Keratinocyte (primary cell): ENCODE measurements around the gene NPLOC4. TPM values are rescaled to one million over a fixed set of nuclear protein-coding genes. Genes with fewer than 3 reads are reported as not detected.
"Not testable (repeated sequence)": the region's sequence is repeated elsewhere in the genome, so short reads cannot be mapped to it uniquely, and the experiment has no call there.

Experiments
- DNase-seq: peaks from one replicate; pipeline ENCODE4 v3.0.0-alpha.2; 2011; ENCODE audit warnings: low read depth, missing footprints, low spot score
- FAIRE-seq: peaks from 2 replicates; lab custom pipeline; 2011; peaks lifted over from hg19 to GRCh38; lab: Jason Lieb, UNC
- H2AFZ ChIP-seq: 2 replicates; pipeline ENCODE4 v1.6.0; 2012; ENCODE audit warnings: low read length, control low read depth, inconsistent platforms; ENCODE audit not compliant: control insufficient read depth
- H3K27ac ChIP-seq: 2 replicates; pipeline ENCODE4 v1.5.1; 2011; ENCODE audit warnings: low read length; ENCODE audit not compliant: control insufficient read depth, insufficient read depth
- H3K27me3 ChIP-seq: 3 replicates; pipeline ENCODE4 v1.6.0; 2011; ENCODE audit warnings: low read length; ENCODE audit not compliant: control insufficient read depth, insufficient read depth; ENCODE audit errors: extremely low read depth
- H3K36me3 ChIP-seq, 2 experiments: 2 replicates in 1 of 2; 3 replicates in 1 of 2; pipeline ENCODE4 v1.5.1; 2011; ENCODE audit warnings: low read length in 2 of 2, mild to moderate bottlenecking in 1 of 2; ENCODE audit not compliant: control insufficient read depth in 2 of 2, insufficient read depth in 2 of 2; ENCODE audit errors: extremely low read depth in 1 of 2
- H3K4me1 ChIP-seq: 3 replicates; pipeline ENCODE4 v1.5.1; 2011; ENCODE audit warnings: low read length; ENCODE audit not compliant: control insufficient read depth, insufficient read depth; ENCODE audit errors: extremely low read depth
- H3K4me2 ChIP-seq: 3 replicates; pipeline ENCODE4 v1.6.0; 2011; ENCODE audit warnings: low read depth, low read length; ENCODE audit not compliant: control insufficient read depth, insufficient read depth; ENCODE audit errors: extremely low read depth
- H3K4me3 ChIP-seq, 3 experiments: fragments of 200-600 bp in 1 of 3; sonication (generic) in 1 of 3; 2 replicates in 2 of 3; 3 replicates in 1 of 3; pipeline ENCODE4 v1.5.1; 2011 to 2016; ENCODE audit warnings: low read length in 3 of 3, mild to moderate bottlenecking in 3 of 3, control low read depth in 2 of 3, inconsistent platforms in 1 of 3, low read depth in 1 of 3, mixed read lengths in 1 of 3, mixed run types in 1 of 3, moderate library complexity in 1 of 3; ENCODE audit not compliant: control insufficient read depth in 2 of 3, insufficient read depth in 2 of 3; ENCODE audit errors: extremely low read depth in 1 of 3
- H3K79me2 ChIP-seq: 2 replicates; pipeline ENCODE4 v1.6.0; 2012; ENCODE audit warnings: low read length; ENCODE audit not compliant: control insufficient read depth, insufficient read depth
- H3K9ac ChIP-seq: 3 replicates; pipeline ENCODE4 v1.6.0; 2011; ENCODE audit warnings: low read length; ENCODE audit not compliant: control insufficient read depth, insufficient read depth; ENCODE audit errors: extremely low read depth
- H3K9me1 ChIP-seq: 3 replicates; pipeline ENCODE4 v1.6.0; 2011; ENCODE audit warnings: low read length; ENCODE audit not compliant: control insufficient read depth, insufficient read depth; ENCODE audit errors: extremely low read depth
- H3K9me3 ChIP-seq: 2 replicates; pipeline ENCODE4 v1.5.1; 2012; ENCODE audit warnings: low read depth, low read length; ENCODE audit not compliant: control insufficient read depth
- H4K20me1 ChIP-seq: 3 replicates; pipeline ENCODE4 v1.6.0; 2011; ENCODE audit warnings: low read length; ENCODE audit not compliant: control insufficient read depth, insufficient read depth; ENCODE audit errors: extremely low read depth
- CTCF ChIP-seq, 3 experiments: IDR thresholded peaks in 1 of 3; conservative IDR thresholded peaks in 1 of 3; optimal IDR thresholded peaks in 1 of 3; 2 replicates in 2 of 3; 3 replicates in 1 of 3; pipeline versions ENCODE3 to v1.5.1; 2011; ENCODE audit warnings: low read length in 3 of 3, mild to moderate bottlenecking in 3 of 3, moderate library complexity in 2 of 3, control low read depth in 1 of 3, inconsistent platforms in 1 of 3; ENCODE audit not compliant: insufficient read depth in 2 of 3; ENCODE audit errors: extremely low read depth in 1 of 3
- EZH2 ChIP-seq: IDR thresholded peaks from one replicate; pipeline ENCODE4 v1.6.1; 2012; ENCODE audit warnings: inconsistent platforms, mild to moderate bottlenecking, low read length, moderate library complexity
- dilution Hi-C: fragments of 300-500 bp; cut with MboI; formaldehyde crosslinking; loops from one replicate; pipeline ENCODE4 v1.7.0; 2020; ENCODE audit warnings: low sequenced_read_pairs; ENCODE audit not compliant: extremely low pct_ligation_motif_present
- polyA plus RNA-seq, 5 experiments: library from polyadenylated mRNA; depleted of rRNA in 3 of 5; stranded (reverse) in 3 of 5; stranded (forward) in 1 of 5; unstranded in 1 of 5; fragments of >200 nt; gene quantifications; 1 replicate in 1 of 5; 2 replicates in 3 of 5; 3 replicates in 1 of 5; pipeline versions ENCODE4 v1.2.1 to v1.2.3, GENCODE V29; 2011 to 2012; ENCODE audit warnings: missing spikeins in 2 of 5, low read depth in 1 of 5, low replicate concordance in 1 of 5

Gene NPLOC4
- polyA plus RNA-seq, 1 donor (not counting 4 experiments of a cell fraction or from before 2014, with no cell fraction given), result 64.0 TPM

DNA sequence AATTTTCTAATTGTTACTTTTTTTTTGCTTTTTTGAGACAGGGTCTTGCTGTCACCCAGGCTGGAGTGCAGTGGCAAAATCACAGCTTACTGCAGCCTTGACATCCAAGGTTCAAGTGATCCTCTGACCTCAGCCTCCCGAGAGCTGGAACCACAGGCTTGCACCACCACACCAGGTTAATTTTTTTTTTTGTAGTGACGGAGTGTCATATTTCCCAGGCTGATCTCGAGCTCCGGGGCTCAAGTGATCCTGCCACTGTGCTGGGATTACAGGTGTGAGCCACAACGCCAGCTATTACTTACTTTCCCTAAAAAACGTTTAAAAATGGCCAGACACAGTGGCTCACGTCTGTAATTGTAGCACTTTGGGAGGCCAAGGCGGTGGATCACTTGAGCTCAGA lies 6.6 kb downstream of the NPLOC4 start:
- no peak for DNase-seq
- no peak overlapping the region for H2AFZ ChIP-seq
- peaks cover 3% of the 10 kb centered on the region for H4K20me1 ChIP-seq
- H3K36me3 ChIP-seq, result peaks cover 18 to 26% of the 10 kb centered on the region in 2 experiments
- H3K4me2 ChIP-seq, result no peak overlapping the region
- peaks cover 3% of the 10 kb centered on the region for H3K9me1 ChIP-seq
- H3K27me3 ChIP-seq, result no peaks in the 10 kb centered on the region
- no peak overlapping the region for H3K4me3 ChIP-seq
- H3K9ac ChIP-seq, result no peak overlapping the region
- H3K9me3 ChIP-seq, result no peaks in the 10 kb centered on the region
- dilution Hi-C loops, result no loop called here
- no peak for FAIRE-seq
- peaks cover 53% of the 10 kb centered on the region for H3K79me2 ChIP-seq
- H3K4me1 ChIP-seq, result peaks cover 1% of the 10 kb centered on the region
- TF ChIP-seq EZH2 (no peak), CTCF (optimal IDR thresholded peaks at IDR 0.05 in 1 of 3, IDR thresholded peaks at IDR 0.05 in 1 of 3, conservative IDR thresholded peaks at IDR 0.05 in 1 of 3; ENCODE audit: extremely low read depth in 1 of 3, insufficient read depth in 2 of 3, low read length in 3 of 3) (no peak)
- no peak overlapping the region for H3K27ac ChIP-seq

- H3K9me1 ChIP-seq, result no peaks in the 10 kb centered on the region
- H3K9me3 ChIP-seq, result no peaks in the 10 kb centered on the region
- dilution Hi-C loops, result no loop called here
- H4K20me1 ChIP-seq, result peaks cover 3% of the 10 kb centered on the region
- H3K79me2 ChIP-seq, result peaks cover 28% of the 10 kb centered on the region
- no peak for TF ChIP-seq EZH2
- TF ChIP-seq CTCF (optimal IDR thresholded peaks at IDR 0.05 in 1 of 3, IDR thresholded peaks at IDR 0.05 in 1 of 3, conservative IDR thresholded peaks at IDR 0.05 in 1 of 3; ENCODE audit: extremely low read depth in 1 of 3, insufficient read depth in 2 of 3, low read length in 3 of 3), result no peak
- no peak overlapping the region for H3K9ac ChIP-seq
- H3K36me3 ChIP-seq, result peaks cover 34 to 49% of the 10 kb centered on the region in 2 experiments
- no peaks in the 10 kb centered on the region for H3K27me3 ChIP-seq
- no peaks in the 10 kb centered on the region for H3K4me1 ChIP-seq
- H3K4me3 ChIP-seq, result no peak overlapping the region
- FAIRE-seq, result no peak
- no peak for DNase-seq
- H2AFZ ChIP-seq, result no peak overlapping the region
- H3K4me2 ChIP-seq, result no peak overlapping the region
- no peak overlapping the region for H3K27ac ChIP-seq
These were observed 15.3 kb downstream of the NPLOC4 start for GRCh38 chr17:81621494-81622130.

GRCh38 chr17:81618307-81618706 lies 18.6 kb downstream of the NPLOC4 start:
- H3K9me3 ChIP-seq, dilution Hi-C loops, FAIRE-seq, H3K4me1 ChIP-seq, H3K27ac ChIP-seq, H3K4me2 ChIP-seq, H3K9ac ChIP-seq, H2AFZ ChIP-seq, H3K27me3 ChIP-seq, DNase-seq, H3K4me3 ChIP-seq, H3K9me1 ChIP-seq: not testable (repeated sequence)
- Histone ChIP-seq H3K36me3 (peaks cover 30 to 36% of the 10 kb centered on the region in 2 experiments), H3K79me2 (peaks cover 45% of the 10 kb centered on the region), H4K20me1 (peaks cover 12% of the 10 kb centered on the region)
